ENCODE results near the gene GALE. TPM values are rescaled to one million over a fixed set of nuclear protein-coding genes. Genes with fewer than 3 reads are reported as not detected.
"Not testable (repeated sequence)": the region's sequence is repeated elsewhere in the genome, so short reads cannot be mapped to it uniquely, and the experiment has no call there.

GALE gene
- total and polyA plus RNA-seq, 10 donors, result 19.0 to 47.1 (median 34.5) TPM

DNA sequence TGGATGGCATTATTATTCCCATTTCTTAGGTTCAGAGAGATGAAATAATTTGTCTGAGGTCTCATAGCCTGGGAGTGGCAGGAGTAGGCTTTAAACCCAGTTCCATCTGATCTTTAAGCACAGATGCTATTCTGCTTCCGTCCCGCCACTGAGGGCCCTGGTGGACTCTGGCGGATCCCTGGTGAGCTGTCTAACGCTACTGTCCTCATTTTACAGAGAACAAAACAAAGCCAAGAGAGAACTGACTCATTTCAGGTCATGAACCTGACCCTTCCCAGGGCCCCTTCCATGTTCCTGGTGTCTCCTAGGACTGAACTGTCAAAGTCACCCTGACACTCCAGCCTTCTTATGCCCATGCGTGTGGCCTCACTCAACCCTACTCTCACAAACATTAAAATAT is 3.1 kb upstream of the GALE start:
- Histone ChIP-seq H3K9me3 (no peaks in the 10 kb centered on the region), H3K36me3 (peaks cover 0 to 64% (median 16%) of the 10 kb centered on the region in 6 donors), H3K27me3 (replicated peaks in 1 of 7) (no peaks in the 10 kb centered on the region), H3K27ac (peak overlapping the region in 2 of 8 donors; percentile 30 to 59), H3K4me1 (peaks cover 5 to 55% (median 32%) of the 10 kb centered on the region in 6 donors), H3K4me3 (no peak overlapping the region)
- no peak for TF ChIP-seq POLR2A (IDR thresholded peaks at IDR 0.05)
- no peak for TF ChIP-seq POLR2AphosphoS5 (IDR thresholded peaks at IDR 0.05)
- TF ChIP-seq CTCF (IDR thresholded peaks at IDR 0.05 in 8 of 11, conservative IDR thresholded peaks at IDR 0.05 in 3 of 11), result no peak
- peak; percentile 41 for DNase-seq
- intact Hi-C loops (cut with DNase I; ENCODE audit: low total_unique reads), result no loop called here
- WGBS, 5 donors, result 92 to 95% (median 95%) methylated on average over 5 of the region's 5 CpGs

- WGBS, 5 donors, result 88 to 97% (median 96%) methylated on average over 7 of the region's 7 CpGs
- intact Hi-C loops (cut with DNase I; ENCODE audit: low total_unique reads); H3K9me3 ChIP-seq: not testable (repeated sequence)
Measured at GRCh38 chr1:23802809-23803342, 2.3 kb upstream of the GALE start.

GRCh38 chr1:23801876-23802275 is 1.3 kb upstream of the GALE start:
- 71 to 78% (median 73%) methylated on average over 10 of the region's 10 CpGs for whole genome bisulfite sequencing, 5 donors
- Histone ChIP-seq H3K27me3 (replicated peaks in 1 of 7) (no peaks in the 10 kb centered on the region), H3K4me3 (peak overlapping the region in 2 of 8 donors; percentile 87 to 98), H3K27ac (peak overlapping the region in 3 of 8 donors; percentile 95 to 96 (median 96)), H3K4me1 (peaks cover 5 to 60% (median 34%) of the 10 kb centered on the region in 6 donors), H3K9me3 (no peaks in the 10 kb centered on the region), H3K36me3 (peaks cover 0 to 64% (median 16%) of the 10 kb centered on the region in 6 donors)
- TF ChIP-seq CTCF (IDR thresholded peaks at IDR 0.05 in 8 of 11, conservative IDR thresholded peaks at IDR 0.05 in 3 of 11), result no peak
- TF ChIP-seq POLR2A (IDR thresholded peaks at IDR 0.05), result no peak
- TF ChIP-seq POLR2AphosphoS5 (IDR thresholded peaks at IDR 0.05), result no peak
- intact Hi-C loops (cut with DNase I; ENCODE audit: low total_unique reads), result no loop called here
- DNase-seq, result peak; percentile 82

More at GRCh38 chr1:23802809-23803342, 2.3 kb upstream of the GALE start:
- not testable (repeated sequence) for H3K27me3 ChIP-seq (replicated peaks in 1 of 7); H3K4me3 ChIP-seq
- DNase-seq, result peak; percentile 29
- Histone ChIP-seq H3K4me1 (peaks cover 5 to 60% (median 35%) of the 10 kb centered on the region in 6 donors), H3K27ac (peak overlapping the region in 1 of 8 donors; percentile 95), H3K36me3 (peaks cover 0 to 64% (median 12%) of the 10 kb centered on the region in 6 donors)

DNA sequence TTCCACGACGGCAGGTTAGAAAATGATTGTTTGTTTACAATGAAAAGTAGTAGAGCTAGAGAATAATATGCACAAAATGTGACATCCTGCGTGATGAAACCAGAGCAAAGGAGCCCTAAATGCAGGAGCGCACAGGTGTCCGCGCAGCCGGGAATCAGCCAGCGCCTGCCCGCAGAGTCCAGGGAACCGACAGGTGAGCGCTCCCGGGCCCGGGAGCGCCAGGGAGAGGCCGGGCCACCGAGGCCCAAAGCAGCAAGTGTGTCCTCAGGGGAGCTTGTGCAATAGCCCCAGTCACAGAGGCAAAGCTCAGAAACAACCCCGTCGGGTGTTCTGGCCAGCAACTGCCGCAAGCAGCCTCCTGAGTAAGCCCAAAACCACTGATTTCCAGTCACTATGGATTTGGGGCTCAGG is 789 bp upstream of the GALE start:
- Histone ChIP-seq H3K4me3 (peak overlapping the region; percentile 75 to 98 (median 86)), H3K27me3 (replicated peaks in 1 of 7) (no peaks in the 10 kb centered on the region), H3K27ac (peak overlapping the region; percentile 82 to 97 (median 94)), H3K9me3 (no peaks in the 10 kb centered on the region), H3K36me3 (peaks cover 0 to 64% (median 22%) of the 10 kb centered on the region in 6 donors), H3K4me1 (peaks cover 5 to 62% (median 35%) of the 10 kb centered on the region in 6 donors)
- TF ChIP-seq POLR2AphosphoS5 (IDR thresholded peaks at IDR 0.05), result no peak
- TF ChIP-seq POLR2A (IDR thresholded peaks at IDR 0.05), result no peak
- TF ChIP-seq CTCF (IDR thresholded peaks at IDR 0.05 in 8 of 11, conservative IDR thresholded peaks at IDR 0.05 in 3 of 11), result no peak
- intact Hi-C loops (cut with DNase I; ENCODE audit: low total_unique reads), result no loop called here
- DNase-seq, result peak; percentile 84
- WGBS, 5 donors, result 33 to 48% (median 38%) methylated on average over 17 to 19 of the region's 19 CpGs
